ENCODE results near the gene EFCAB8.
"Not testable (repeated sequence)": the region's sequence is repeated elsewhere in the genome, so short reads cannot be mapped to it uniquely, and the experiment has no call there.

The EFCAB8 gene

DNA sequence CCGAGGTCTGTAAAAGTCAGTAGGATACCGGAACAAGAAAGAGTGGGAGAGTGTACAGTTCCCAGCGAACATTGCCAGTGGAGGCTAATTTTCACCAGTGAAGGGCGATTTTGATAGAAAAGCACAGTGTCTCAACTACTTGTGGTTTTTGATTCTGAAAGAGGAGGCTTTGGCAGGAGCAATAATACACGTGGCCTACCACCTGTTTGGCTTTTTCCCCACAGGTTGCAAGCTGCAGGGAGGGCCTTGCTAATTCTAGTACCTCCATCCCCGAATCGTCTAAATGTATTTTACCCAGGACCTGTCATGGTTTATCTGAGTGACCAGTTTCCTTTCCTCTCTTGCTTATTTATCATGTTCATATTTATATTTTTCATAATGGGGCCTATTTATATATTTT, 3.3 kb upstream of the EFCAB8 start:
- no peak for TF ChIP-seq TCF4 (CRISPR knock-in tag; IDR thresholded peaks at IDR 0.05; ENCODE audit: borderline replicate concordance)
- TF ChIP-seq ZC3H10 (CRISPR knock-in tag; IDR thresholded peaks at IDR 0.05): no peak
- TF ChIP-seq, protein P1, sequence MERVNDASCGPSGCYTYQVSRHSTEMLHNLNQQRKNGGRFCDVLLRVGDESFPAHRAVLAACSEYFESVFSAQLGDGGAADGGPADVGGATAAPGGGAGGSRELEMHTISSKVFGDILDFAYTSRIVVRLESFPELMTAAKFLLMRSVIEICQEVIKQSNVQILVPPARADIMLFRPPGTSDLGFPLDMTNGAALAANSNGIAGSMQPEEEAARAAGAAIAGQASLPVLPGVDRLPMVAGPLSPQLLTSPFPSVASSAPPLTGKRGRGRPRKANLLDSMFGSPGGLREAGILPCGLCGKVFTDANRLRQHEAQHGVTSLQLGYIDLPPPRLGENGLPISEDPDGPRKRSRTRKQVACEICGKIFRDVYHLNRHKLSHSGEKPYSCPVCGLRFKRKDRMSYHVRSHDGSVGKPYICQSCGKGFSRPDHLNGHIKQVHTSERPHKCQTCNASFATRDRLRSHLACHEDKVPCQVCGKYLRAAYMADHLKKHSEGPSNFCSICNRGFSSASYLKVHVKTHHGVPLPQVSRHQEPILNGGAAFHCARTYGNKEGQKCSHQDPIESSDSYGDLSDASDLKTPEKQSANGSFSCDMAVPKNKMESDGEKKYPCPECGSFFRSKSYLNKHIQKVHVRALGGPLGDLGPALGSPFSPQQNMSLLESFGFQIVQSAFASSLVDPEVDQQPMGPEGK (CRISPR knock-in tag; IDR thresholded peaks at IDR 0.05; ENCODE audit: borderline replicate concordance): no peak
- TF ChIP-seq OSR1 (CRISPR knock-in tag; IDR thresholded peaks at IDR 0.05): no peak
- no peak for TF ChIP-seq PPARA (CRISPR knock-in tag; IDR thresholded peaks at IDR 0.05; ENCODE audit: borderline replicate concordance)
- TF ChIP-seq POU6F1 (CRISPR knock-in tag; IDR thresholded peaks at IDR 0.05; ENCODE audit: borderline replicate concordance, low read depth): no peak
- TF ChIP-seq SNAI2 (CRISPR knock-in tag; IDR thresholded peaks at IDR 0.05): no peak
- no peak for TF ChIP-seq ZFP30 (CRISPR knock-in tag; IDR thresholded peaks at IDR 0.05)
- TF ChIP-seq, protein P2, sequence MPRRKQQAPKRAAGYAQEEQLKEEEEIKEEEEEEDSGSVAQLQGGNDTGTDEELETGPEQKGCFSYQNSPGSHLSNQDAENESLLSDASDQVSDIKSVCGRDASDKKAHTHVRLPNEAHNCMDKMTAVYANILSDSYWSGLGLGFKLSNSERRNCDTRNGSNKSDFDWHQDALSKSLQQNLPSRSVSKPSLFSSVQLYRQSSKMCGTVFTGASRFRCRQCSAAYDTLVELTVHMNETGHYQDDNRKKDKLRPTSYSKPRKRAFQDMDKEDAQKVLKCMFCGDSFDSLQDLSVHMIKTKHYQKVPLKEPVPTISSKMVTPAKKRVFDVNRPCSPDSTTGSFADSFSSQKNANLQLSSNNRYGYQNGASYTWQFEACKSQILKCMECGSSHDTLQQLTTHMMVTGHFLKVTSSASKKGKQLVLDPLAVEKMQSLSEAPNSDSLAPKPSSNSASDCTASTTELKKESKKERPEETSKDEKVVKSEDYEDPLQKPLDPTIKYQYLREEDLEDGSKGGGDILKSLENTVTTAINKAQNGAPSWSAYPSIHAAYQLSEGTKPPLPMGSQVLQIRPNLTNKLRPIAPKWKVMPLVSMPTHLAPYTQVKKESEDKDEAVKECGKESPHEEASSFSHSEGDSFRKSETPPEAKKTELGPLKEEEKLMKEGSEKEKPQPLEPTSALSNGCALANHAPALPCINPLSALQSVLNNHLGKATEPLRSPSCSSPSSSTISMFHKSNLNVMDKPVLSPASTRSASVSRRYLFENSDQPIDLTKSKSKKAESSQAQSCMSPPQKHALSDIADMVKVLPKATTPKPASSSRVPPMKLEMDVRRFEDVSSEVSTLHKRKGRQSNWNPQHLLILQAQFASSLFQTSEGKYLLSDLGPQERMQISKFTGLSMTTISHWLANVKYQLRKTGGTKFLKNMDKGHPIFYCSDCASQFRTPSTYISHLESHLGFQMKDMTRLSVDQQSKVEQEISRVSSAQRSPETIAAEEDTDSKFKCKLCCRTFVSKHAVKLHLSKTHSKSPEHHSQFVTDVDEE (CRISPR knock-in tag; IDR thresholded peaks at IDR 0.05): no peak
- no peak for TF ChIP-seq ARNTL (CRISPR knock-in tag; IDR thresholded peaks at IDR 0.05; ENCODE audit: borderline replicate concordance, low read depth)
- no peak for TF ChIP-seq ESRRG (CRISPR knock-in tag; IDR thresholded peaks at IDR 0.05)
- ATAC-seq: no peak

GRCh38 chr20:32858189-32858588, 534 bp upstream of the EFCAB8 start:
- no peak for ATAC-seq
- TF ChIP-seq ZC3H10 (CRISPR knock-in tag; IDR thresholded peaks at IDR 0.05): no peak
- no peak for TF ChIP-seq ZFP3 (CRISPR knock-in tag; IDR thresholded peaks at IDR 0.05)
- no peak for TF ChIP-seq TOX (CRISPR knock-in tag; IDR thresholded peaks at IDR 0.05; ENCODE audit: borderline replicate concordance)
- no peak for TF ChIP-seq ESRRG (CRISPR knock-in tag; IDR thresholded peaks at IDR 0.05)
- no peak for TF ChIP-seq BACH2 (CRISPR knock-in tag; IDR thresholded peaks at IDR 0.05; ENCODE audit: borderline replicate concordance)
- no peak for TF ChIP-seq SNAI2 (CRISPR knock-in tag; IDR thresholded peaks at IDR 0.05)
- TF ChIP-seq ZNF70 (CRISPR knock-in tag; IDR thresholded peaks at IDR 0.05): no peak
- TF ChIP-seq CSDC2 (CRISPR knock-in tag; IDR thresholded peaks at IDR 0.05): no peak
- no peak for TF ChIP-seq ZNF8 (CRISPR knock-in tag; IDR thresholded peaks at IDR 0.05)
- no peak for TF ChIP-seq ARNTL (CRISPR knock-in tag; IDR thresholded peaks at IDR 0.05; ENCODE audit: borderline replicate concordance, low read depth)

- no peak for ATAC-seq
- TF ChIP-seq RARB (CRISPR knock-in tag; IDR thresholded peaks at IDR 0.05) (no peak), ZC3H10 (CRISPR knock-in tag; IDR thresholded peaks at IDR 0.05) (no peak)
Measured at GRCh38 chr20:32861446-32861845, 2.7 kb downstream of the EFCAB8 start.

DNA sequence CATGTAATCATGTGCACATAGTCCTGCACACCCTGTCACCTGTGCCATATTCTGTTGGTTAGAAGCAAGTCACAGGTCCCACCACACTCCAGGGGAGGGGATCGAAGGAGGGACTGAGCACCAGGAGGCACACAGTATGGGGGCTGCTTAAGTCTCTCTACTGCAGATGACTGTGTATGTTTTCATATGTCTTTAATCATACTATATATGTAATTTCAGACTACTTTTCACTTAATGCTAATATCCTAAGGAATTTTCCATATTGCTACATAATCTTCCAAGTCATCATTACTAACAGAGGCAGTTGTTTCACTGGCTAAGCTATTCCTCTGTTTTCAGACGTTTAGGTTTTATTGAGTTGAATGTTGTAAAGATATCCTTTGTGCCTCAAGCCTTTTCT, 10.8 kb downstream of the EFCAB8 start:
- ATAC-seq: no peak
- TF ChIP-seq ZFP30 (CRISPR knock-in tag; IDR thresholded peaks at IDR 0.05) (no peak), CSDC2 (CRISPR knock-in tag; IDR thresholded peaks at IDR 0.05) (no peak), SNAI2 (CRISPR knock-in tag; IDR thresholded peaks at IDR 0.05) (no peak), BACH2 (CRISPR knock-in tag; IDR thresholded peaks at IDR 0.05; ENCODE audit: borderline replicate concordance) (no peak), ZNF70 (CRISPR knock-in tag; IDR thresholded peaks at IDR 0.05) (no peak), ZFP3 (CRISPR knock-in tag; IDR thresholded peaks at IDR 0.05) (no peak)
- TF ChIP-seq, protein P1 (CRISPR knock-in tag; IDR thresholded peaks at IDR 0.05; ENCODE audit: borderline replicate concordance): no peak

GRCh38 chr20:32870526-32870925, 11.8 kb downstream of the EFCAB8 start:
- ATAC-seq: not testable (repeated sequence)

Data from SK-N-SH treated with all-trans-retinoic acid at 6 μM for 48 hours (cell line).